PC-3 (cell line): ENCODE results near the gene MYO3B.

ENCODE experiments used
- EZH2 ChIP-seq: fragments of 300-600 bp; sonication (generic); IDR thresholded peaks from one replicate; pipeline ENCODE4 v1.6.1; 2017; ENCODE audit warnings: antibody characterized with exemption, mild to moderate bottlenecking, low read length; ENCODE audit not compliant: unreplicated experiment
- EZH2phosphoT487 ChIP-seq: fragments of 300-600 bp; sonication (generic); IDR thresholded peaks from 2 replicates; pipeline ENCODE4 v1.6.1; 2018; ENCODE audit warnings: mild to moderate bottlenecking, antibody characterized with exemption, low read length, borderline replicate concordance
- TF ChIP-seq, protein P1 (sequence below): fragments of 300-600 bp; sonication (generic); conservative IDR thresholded peaks from 2 replicates; pipeline ENCODE4 v1.5.1; 2017; ENCODE audit warnings: antibody characterized with exemption, low read depth, mild to moderate bottlenecking, low read length

DNA sequence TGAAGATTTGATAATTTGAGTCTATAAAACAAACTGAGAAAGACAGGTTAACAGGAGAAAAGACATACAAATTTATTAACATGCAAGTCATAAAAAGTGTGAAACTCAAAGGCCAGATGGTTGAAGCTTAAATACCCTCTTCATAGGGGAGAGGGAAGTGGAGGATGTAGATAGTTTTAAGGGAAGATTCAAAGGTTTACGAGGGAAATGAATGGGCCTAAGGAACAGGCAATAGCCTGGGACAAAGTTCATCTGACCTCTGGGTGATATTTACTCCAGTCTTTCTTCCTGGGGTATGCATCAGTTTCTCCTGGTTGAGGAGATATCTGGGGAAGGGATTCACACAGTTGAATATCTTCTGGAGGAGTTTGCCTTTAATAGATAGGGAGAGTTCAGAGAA, 322.2 kb downstream of the MYO3B start:
- TF ChIP-seq EZH2 = no peak
- no peak for TF ChIP-seq EZH2phosphoT487
- TF ChIP-seq, protein P1, sequence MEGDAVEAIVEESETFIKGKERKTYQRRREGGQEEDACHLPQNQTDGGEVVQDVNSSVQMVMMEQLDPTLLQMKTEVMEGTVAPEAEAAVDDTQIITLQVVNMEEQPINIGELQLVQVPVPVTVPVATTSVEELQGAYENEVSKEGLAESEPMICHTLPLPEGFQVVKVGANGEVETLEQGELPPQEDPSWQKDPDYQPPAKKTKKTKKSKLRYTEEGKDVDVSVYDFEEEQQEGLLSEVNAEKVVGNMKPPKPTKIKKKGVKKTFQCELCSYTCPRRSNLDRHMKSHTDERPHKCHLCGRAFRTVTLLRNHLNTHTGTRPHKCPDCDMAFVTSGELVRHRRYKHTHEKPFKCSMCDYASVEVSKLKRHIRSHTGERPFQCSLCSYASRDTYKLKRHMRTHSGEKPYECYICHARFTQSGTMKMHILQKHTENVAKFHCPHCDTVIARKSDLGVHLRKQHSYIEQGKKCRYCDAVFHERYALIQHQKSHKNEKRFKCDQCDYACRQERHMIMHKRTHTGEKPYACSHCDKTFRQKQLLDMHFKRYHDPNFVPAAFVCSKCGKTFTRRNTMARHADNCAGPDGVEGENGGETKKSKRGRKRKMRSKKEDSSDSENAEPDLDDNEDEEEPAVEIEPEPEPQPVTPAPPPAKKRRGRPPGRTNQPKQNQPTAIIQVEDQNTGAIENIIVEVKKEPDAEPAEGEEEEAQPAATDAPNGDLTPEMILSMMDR = no peak
